Lower leg skin (tissue), 3 donors: ENCODE measurements around the gene SLC43A3.

Experiments used
- CTCF ChIP-seq, 3 donors: fragments of 450-650 bp; IDR thresholded peaks; one replicate each; pipeline ENCODE4 v1.5.1; 2016; ENCODE audit warnings: antibody characterized with exemption in 3 of 3, mild to moderate bottlenecking in 3 of 3, moderate library complexity in 2 of 3
- POLR2A ChIP-seq, 2 donors: fragments of 450-650 bp; IDR thresholded peaks; one replicate each; pipeline ENCODE4 v1.6.1; 2016 to 2017; ENCODE audit warnings: antibody characterized with exemption in 2 of 2, mild to moderate bottlenecking in 1 of 2, moderate library complexity in 1 of 2

GRCh38 chr11:57397394-57397990, 29.4 kb downstream of the SLC43A3 start:
- TF ChIP-seq CTCF (IDR thresholded peaks at IDR 0.05): no peak
- no peak for TF ChIP-seq POLR2A (IDR thresholded peaks at IDR 0.05)
